CD4-positive, alpha-beta T cell (primary cell): Measurements from ENCODE around the gene BMP4. TPM values are rescaled to one million over a fixed set of nuclear protein-coding genes. Genes with fewer than 3 reads are reported as not detected.

Experiments used
- ATAC-seq: fragments of 200-7000 bp; cut with Tn5 transposase; one replicate; pipeline ENCODE4 v1.10.0; 2022; ENCODE audit warnings: mild to moderate bottlenecking; ENCODE audit not compliant: poor library complexity
- CTCF ChIA-PET: fragments of 350-600 bp; sonication (Branson Sonifier 250); formaldehyde crosslinking; loops from one replicate; lab custom pipeline; 2021; ENCODE audit warnings: antibody characterized with exemption, inconsistent platforms; lab: Charles Lee
- POLR2A ChIA-PET: fragments of 350-600 bp; sonication (Branson Sonifier 250); formaldehyde crosslinking; loops from one replicate; lab custom pipeline; 2021; ENCODE audit warnings: antibody characterized with exemption, inconsistent platforms; lab: Charles Lee
- DNase-seq, 14 experiments: peaks; one replicate each; pipeline ENCODE4 v3.0.0-alpha.2; 2013 to 2020; ENCODE audit warnings: mixed read lengths in 2 of 14
- H3K27ac ChIP-seq, 2 donors: one replicate each; pipeline versions ENCODE4 v1.5.1 to v1.7.0; 2013; ENCODE audit warnings: low read length in 2 of 2, low read depth in 1 of 2, mild to moderate bottlenecking in 1 of 2
- H3K27me3 ChIP-seq, 2 experiments: 1 replicate in 1 of 2; 2 replicates in 1 of 2; pipeline versions ENCODE4 v1.6.1 to v1.7.0; 2013; ENCODE audit warnings: low read length in 2 of 2, control low read depth in 1 of 2, mild to moderate bottlenecking in 1 of 2, moderate library complexity in 1 of 2; ENCODE audit not compliant: insufficient read depth in 2 of 2, control insufficient read depth in 1 of 2
- H3K36me3 ChIP-seq: one replicate; pipeline ENCODE4 v1.6.1; 2013; ENCODE audit warnings: low read length, control low read depth; ENCODE audit not compliant: insufficient read depth
- H3K4me1 ChIP-seq: one replicate; pipeline ENCODE4 v1.6.1; 2013; ENCODE audit warnings: low read length, control low read depth; ENCODE audit not compliant: insufficient read depth
- H3K4me3 ChIP-seq: one replicate; pipeline ENCODE4 v1.5.1; 2013; ENCODE audit warnings: mild to moderate bottlenecking, low read length, moderate library complexity
- H3K9me3 ChIP-seq, 2 experiments: 1 replicate in 1 of 2; 2 replicates in 1 of 2; pipeline versions ENCODE4 v1.6.1 to v1.7.0; 2013; ENCODE audit warnings: low read length in 2 of 2, mild to moderate bottlenecking in 2 of 2, control low read depth in 1 of 2, moderate library complexity in 1 of 2; ENCODE audit not compliant: control insufficient read depth in 1 of 2, insufficient read depth in 1 of 2
- H3K27ac Mint-ChIP-seq: one replicate; pipeline ENCODE4 v1.8.0; 2020; ENCODE audit warnings: mixed read lengths
- H3K27me3 Mint-ChIP-seq: one replicate; pipeline ENCODE4 v1.8.0; 2021; ENCODE audit warnings: mixed read lengths
- H3K36me3 Mint-ChIP-seq: one replicate; pipeline ENCODE4 v1.8.0; 2021; ENCODE audit warnings: low read depth, mixed read lengths
- H3K4me1 Mint-ChIP-seq: one replicate; pipeline ENCODE4 v1.8.0; 2021; ENCODE audit warnings: low read depth, mixed read lengths
- H3K4me3 Mint-ChIP-seq: one replicate; pipeline ENCODE4 v1.8.0; 2020; ENCODE audit warnings: mild to moderate bottlenecking, mixed read lengths
- H3K9me3 Mint-ChIP-seq: one replicate; pipeline ENCODE4 v1.8.0; 2020; ENCODE audit warnings: mixed read lengths
- CTCF ChIP-seq: fragments of 200-600 bp; IDR thresholded peaks from one replicate; pipeline ENCODE4 v1.8.0; 2022; ENCODE audit warnings: antibody characterized with exemption, mild to moderate bottlenecking
- intact Hi-C, 2 experiments: fragments of 100-400 bp; cut with DNase I in 1 of 2; cut with micrococcal nuclease in 1 of 2; formaldehyde crosslinking; loops; one replicate each; pipeline versions ENCODE4 v1.15.1 to v1.9.0; 2023 to 2025; cut with DNase I, micrococcal nuclease
- total RNA-seq, 174 experiments: library from RNA in 2 of 174; stranded (reverse) in 2 of 174; gene quantifications; one replicate each; pipeline ENCODE4 v1.2.3 and lab custom pipeline; 2021 to 2026

BMP4 gene
- total RNA-seq, 2 experiments from 2014 or later: not detected

DNA sequence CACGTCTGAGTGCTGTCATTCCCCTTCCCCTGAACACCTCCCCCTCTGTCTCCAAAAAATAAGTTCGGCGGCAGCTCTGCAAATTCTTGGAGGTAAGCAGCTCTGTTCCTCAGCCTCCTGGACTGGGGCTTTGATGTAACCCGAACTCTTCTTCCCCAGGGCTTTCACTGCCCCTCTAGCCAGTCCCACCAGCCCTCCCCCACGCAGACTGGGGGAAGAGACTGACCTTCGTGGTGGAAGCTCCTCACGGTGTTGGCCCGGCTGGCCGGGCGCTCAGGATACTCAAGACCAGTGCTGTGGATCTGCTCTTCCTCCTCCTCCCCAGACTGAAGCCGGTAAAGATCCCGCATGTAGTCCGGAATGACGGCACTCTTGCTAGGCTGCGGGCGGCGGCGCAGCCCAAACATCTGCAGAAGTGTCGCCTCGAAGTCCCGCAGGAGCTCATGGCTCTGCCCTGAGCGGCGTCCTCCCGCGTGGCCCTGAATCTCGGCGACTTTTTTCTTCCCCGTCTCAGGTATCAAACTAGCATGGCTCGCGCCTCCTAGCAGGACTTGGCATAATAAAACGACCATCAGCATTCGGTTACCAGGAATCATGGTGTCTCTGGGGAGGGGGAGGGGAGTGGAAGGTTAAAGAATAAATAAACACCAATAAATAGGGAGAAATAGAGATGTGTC, 4.9 kb downstream of the BMP4 start:
- ATAC-seq (no peak), DNase-seq (no peak)
- H3K4me3 Mint-ChIP-seq: no peak overlapping the region
- H3K27ac ChIP-seq: no peak overlapping the region
- H3K9me3 ChIP-seq: peaks cover 0 to 49% of the 10 kb centered on the region in 2 experiments
- H3K36me3 Mint-ChIP-seq: no peaks in the 10 kb centered on the region
- H3K4me1 Mint-ChIP-seq: peaks cover 30% of the 10 kb centered on the region
- H3K27ac Mint-ChIP-seq: no peak overlapping the region
- TF ChIP-seq CTCF: no peak
- H3K4me3 ChIP-seq: no peak overlapping the region
- intact Hi-C loops: no loop called here
- CTCF ChIA-PET: no interaction called here
- POLR2A ChIA-PET: interaction anchor here (0.6 kb wide), 1 partner anchor 28 kb away, joined by 3 read pairs; no protein-coding TSS in a partner anchor
- H3K9me3 Mint-ChIP-seq: no peaks in the 10 kb centered on the region
- H3K27me3 Mint-ChIP-seq: peaks cover 88% of the 10 kb centered on the region
- H3K4me1 ChIP-seq: peaks cover 31% of the 10 kb centered on the region
- no peaks in the 10 kb centered on the region for H3K36me3 ChIP-seq
- H3K27me3 ChIP-seq: peaks cover 45 to 80% of the 10 kb centered on the region in 2 experiments

- peaks cover 0 to 47% of the 10 kb centered on the region in 2 experiments for H3K9me3 ChIP-seq
- Mint-ChIP-seq H3K4me1 (peaks cover 30% of the 10 kb centered on the region), H3K27ac (no peak overlapping the region), H3K9me3 (no peaks in the 10 kb centered on the region), H3K36me3 (no peaks in the 10 kb centered on the region), H3K4me3 (no peak overlapping the region), H3K27me3 (peaks cover 87% of the 10 kb centered on the region)
- no peak overlapping the region for H3K27ac ChIP-seq
- peaks cover 43 to 80% of the 10 kb centered on the region in 2 experiments for H3K27me3 ChIP-seq
- intact Hi-C loops: no loop called here
- POLR2A ChIA-PET: interaction anchor here (0.6 kb wide), 1 partner anchor 28 kb away, joined by 3 read pairs; no protein-coding TSS in a partner anchor
- no peak for ATAC-seq
- H3K4me3 ChIP-seq: no peak overlapping the region
- no peaks in the 10 kb centered on the region for H3K36me3 ChIP-seq
- CTCF ChIA-PET: no interaction called here
- no peak for DNase-seq
- peaks cover 27% of the 10 kb centered on the region for H3K4me1 ChIP-seq
- no peak for TF ChIP-seq CTCF
Measured at GRCh38 chr14:53951243-53951626, 5.4 kb downstream of the BMP4 start.

GRCh38 chr14:53950031-53950793, 6.4 kb downstream of the BMP4 start:
- peaks cover 87% of the 10 kb centered on the region for H3K27me3 Mint-ChIP-seq
- CTCF ChIA-PET: no interaction called here
- H3K4me1 Mint-ChIP-seq: peaks cover 19% of the 10 kb centered on the region
- no peak overlapping the region for H3K27ac Mint-ChIP-seq
- H3K4me1 ChIP-seq: peaks cover 17% of the 10 kb centered on the region
- H3K4me3 ChIP-seq: no peak overlapping the region
- no peak for ATAC-seq
- H3K36me3 ChIP-seq: no peaks in the 10 kb centered on the region
- no peak overlapping the region for H3K4me3 Mint-ChIP-seq
- no peak for DNase-seq
- peaks cover 0 to 43% of the 10 kb centered on the region in 2 experiments for H3K9me3 ChIP-seq
- intact Hi-C loops: no loop called here
- no peaks in the 10 kb centered on the region for H3K9me3 Mint-ChIP-seq
- H3K27ac ChIP-seq: no peak overlapping the region
- no peaks in the 10 kb centered on the region for H3K36me3 Mint-ChIP-seq
- no peak for TF ChIP-seq CTCF
- peaks cover 38 to 80% of the 10 kb centered on the region in 2 experiments for H3K27me3 ChIP-seq
- POLR2A ChIA-PET: no interaction called here
